Measurements from ENCODE around the gene ZCCHC18. TPM values are rescaled to one million over a fixed set of nuclear protein-coding genes. Genes with fewer than 3 reads are reported as not detected.

The ZCCHC18 gene
- polyA plus RNA-seq, 2 of the 4 experiments (the other 2 are of a cell fraction) = 0.19 to 0.35 TPM

- no peak overlapping the region; a peak in 1 of 6 replicates for H3K27ac ChIP-seq
- 67% methylated on average over 1 of the region's 1 CpG for WGBS (ENCODE audit: missing lambda C conversion rate)
- H3K4me1 ChIP-seq = no peaks in the 10 kb centered on the region
- ATAC-seq (no peak), DNase-seq (ENCODE audit: low read depth in 1 of 2, low spot score in 1 of 2) (no peak), FAIRE-seq (no peak)
- TF ChIP-seq, protein P1, sequence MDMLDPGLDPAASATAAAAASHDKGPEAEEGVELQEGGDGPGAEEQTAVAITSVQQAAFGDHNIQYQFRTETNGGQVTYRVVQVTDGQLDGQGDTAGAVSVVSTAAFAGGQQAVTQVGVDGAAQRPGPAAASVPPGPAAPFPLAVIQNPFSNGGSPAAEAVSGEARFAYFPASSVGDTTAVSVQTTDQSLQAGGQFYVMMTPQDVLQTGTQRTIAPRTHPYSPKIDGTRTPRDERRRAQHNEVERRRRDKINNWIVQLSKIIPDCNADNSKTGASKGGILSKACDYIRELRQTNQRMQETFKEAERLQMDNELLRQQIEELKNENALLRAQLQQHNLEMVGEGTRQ (IDR thresholded peaks at IDR 0.05) = no peak
- no peak for TF ChIP-seq EHF (CRISPR knock-in tag; IDR thresholded peaks at IDR 0.05)
- TF ChIP-seq, protein P2, sequence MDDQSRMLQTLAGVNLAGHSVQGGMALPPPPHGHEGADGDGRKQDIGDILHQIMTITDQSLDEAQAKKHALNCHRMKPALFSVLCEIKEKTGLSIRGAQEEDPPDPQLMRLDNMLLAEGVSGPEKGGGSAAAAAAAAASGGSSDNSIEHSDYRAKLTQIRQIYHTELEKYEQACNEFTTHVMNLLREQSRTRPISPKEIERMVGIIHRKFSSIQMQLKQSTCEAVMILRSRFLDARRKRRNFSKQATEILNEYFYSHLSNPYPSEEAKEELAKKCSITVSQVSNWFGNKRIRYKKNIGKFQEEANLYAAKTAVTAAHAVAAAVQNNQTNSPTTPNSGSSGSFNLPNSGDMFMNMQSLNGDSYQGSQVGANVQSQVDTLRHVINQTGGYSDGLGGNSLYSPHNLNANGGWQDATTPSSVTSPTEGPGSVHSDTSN (IDR thresholded peaks at IDR 0.05) = no peak
- no peak for TF ChIP-seq HDAC2 (IDR thresholded peaks at IDR 0.05)
- no peak for TF ChIP-seq NFE2L2 (conservative IDR thresholded peaks at IDR 0.05; ENCODE audit: low read length)
- TF ChIP-seq RCOR1 (IDR thresholded peaks at IDR 0.05; ENCODE audit: low read depth, low read length) = no peak
- no peak for TF ChIP-seq HES2 (IDR thresholded peaks at IDR 0.05)
- no peak for TF ChIP-seq SMC3 (IDR thresholded peaks at IDR 0.05)
- no peak for TF ChIP-seq ZSCAN20 (CRISPR knock-in tag; IDR thresholded peaks at IDR 0.05)
- no peak for TF ChIP-seq CHD2 (IDR thresholded peaks at IDR 0.05; ENCODE audit: low read length, partially characterized antibody)
- no peak for TF ChIP-seq RNF2 (IDR thresholded peaks at IDR 0.05; ENCODE audit: borderline replicate concordance, low read depth)
- no peak for TF ChIP-seq NPAS2 (CRISPR knock-in tag; IDR thresholded peaks at IDR 0.05; ENCODE audit: borderline replicate concordance)
- TF ChIP-seq TFCP2L1 (CRISPR knock-in tag; IDR thresholded peaks at IDR 0.05) = no peak
- TF ChIP-seq GATA3 (IDR thresholded peaks at IDR 0.05; ENCODE audit: borderline replicate concordance) = no peak
- no peak for TF ChIP-seq JUNB (IDR thresholded peaks at IDR 0.05)
- TF ChIP-seq RAD21 (conservative IDR thresholded peaks at IDR 0.05 in 1 of 2, IDR thresholded peaks at IDR 0.05 in 1 of 2) = no peak
- TF ChIP-seq, protein P3, sequence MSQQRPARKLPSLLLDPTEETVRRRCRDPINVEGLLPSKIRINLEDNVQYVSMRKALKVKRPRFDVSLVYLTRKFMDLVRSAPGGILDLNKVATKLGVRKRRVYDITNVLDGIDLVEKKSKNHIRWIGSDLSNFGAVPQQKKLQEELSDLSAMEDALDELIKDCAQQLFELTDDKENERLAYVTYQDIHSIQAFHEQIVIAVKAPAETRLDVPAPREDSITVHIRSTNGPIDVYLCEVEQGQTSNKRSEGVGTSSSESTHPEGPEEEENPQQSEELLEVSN (IDR thresholded peaks at IDR 0.05; ENCODE audit: borderline replicate concordance, low read depth) = no peak
- H3K4me2 ChIP-seq = peak overlapping the region; percentile 87
- no peaks in the 10 kb centered on the region for H3K9me3 ChIP-seq
- peak overlapping the region; percentile 50; the same call in 2 of the 3 replicates for H3K4me3 ChIP-seq
- ChIA-PET POLR2A (no interaction called here), CTCF (interaction anchor here (0.7 to 2.6 kb wide), 13 partner anchors 10 to 611 kb away, joined by 3 to 18 read pairs (median 4); partner anchors contain the start of genes FAM199X and ZCCHC18)
Observed at GRCh38 chrX:104135677-104136076, 23.4 kb downstream of the ZCCHC18 start.

GRCh38 chrX:104136241-104137019, 24.1 kb downstream of the ZCCHC18 start:
- ATAC-seq (peak; percentile 99), DNase-seq (ENCODE audit: low read depth in 1 of 2, low spot score in 1 of 2) (peak; percentile 70 to 87), FAIRE-seq (peak; percentile 97)
- CTCF ChIA-PET = interaction anchor here (0.7 to 2.6 kb wide), 17 partner anchors 11 to 612 kb away, joined by 3 to 18 read pairs (median 3); partner anchors contain the start of genes FAM199X and ZCCHC18
- POLR2A ChIA-PET = no interaction called here
- peak overlapping the region; percentile 50 for H3K4me3 ChIP-seq
- no peak for TF ChIP-seq NPAS2 (CRISPR knock-in tag; IDR thresholded peaks at IDR 0.05; ENCODE audit: borderline replicate concordance)
- peak; percentile 62 for TF ChIP-seq SMC3 (IDR thresholded peaks at IDR 0.05)
- no peak for TF ChIP-seq FOSB (CRISPR knock-in tag; IDR thresholded peaks at IDR 0.05)
- no peak for TF ChIP-seq KDM5A (IDR thresholded peaks at IDR 0.05)
- peak; percentile 62 to 66 for TF ChIP-seq RAD21 (conservative IDR thresholded peaks at IDR 0.05 in 1 of 2, IDR thresholded peaks at IDR 0.05 in 1 of 2)
- TF ChIP-seq RARB (CRISPR knock-in tag; IDR thresholded peaks at IDR 0.05) = no peak
- TF ChIP-seq CBX8 (IDR thresholded peaks at IDR 0.05) = no peak
- no peak for TF ChIP-seq SREBF2 (IDR thresholded peaks at IDR 0.05)
- no peak for TF ChIP-seq ZNF302 (CRISPR knock-in tag; IDR thresholded peaks at IDR 0.05)
- TF ChIP-seq HOXB5 (CRISPR knock-in tag; IDR thresholded peaks at IDR 0.05) = no peak
- TF ChIP-seq, protein P4, sequence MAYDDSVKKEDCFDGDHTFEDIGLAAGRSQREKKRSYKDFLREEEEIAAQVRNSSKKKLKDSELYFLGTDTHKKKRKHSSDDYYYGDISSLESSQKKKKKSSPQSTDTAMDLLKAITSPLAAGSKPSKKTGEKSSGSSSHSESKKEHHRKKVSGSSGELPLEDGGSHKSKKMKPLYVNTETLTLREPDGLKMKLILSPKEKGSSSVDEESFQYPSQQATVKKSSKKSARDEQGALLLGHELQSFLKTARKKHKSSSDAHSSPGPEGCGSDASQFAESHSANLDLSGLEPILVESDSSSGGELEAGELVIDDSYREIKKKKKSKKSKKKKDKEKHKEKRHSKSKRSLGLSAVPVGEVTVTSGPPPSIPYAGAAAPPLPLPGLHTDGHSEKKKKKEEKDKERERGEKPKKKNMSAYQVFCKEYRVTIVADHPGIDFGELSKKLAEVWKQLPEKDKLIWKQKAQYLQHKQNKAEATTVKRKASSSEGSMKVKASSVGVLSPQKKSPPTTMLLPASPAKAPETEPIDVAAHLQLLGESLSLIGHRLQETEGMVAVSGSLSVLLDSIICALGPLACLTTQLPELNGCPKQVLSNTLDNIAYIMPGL (CRISPR knock-in tag; IDR thresholded peaks at IDR 0.05; ENCODE audit: borderline replicate concordance) = no peak
- no peak for TF ChIP-seq RFX5 (IDR thresholded peaks at IDR 0.05)
- TF ChIP-seq TFCP2L1 (CRISPR knock-in tag; IDR thresholded peaks at IDR 0.05) = no peak
- peak; percentile 70 for TF ChIP-seq CTCF (IDR thresholded peaks at IDR 0.05)
- H3K4me2 ChIP-seq = peak overlapping the region; percentile 87
- no peaks in the 10 kb centered on the region for H3K4me1 ChIP-seq
- 21% methylated on average over 10 of the region's 10 CpGs for WGBS (ENCODE audit: missing lambda C conversion rate)
- H3K27ac ChIP-seq = peak overlapping the region; percentile 59 to 73; a peak in 4 of 6 replicates
- H3K9me3 ChIP-seq = no peaks in the 10 kb centered on the region
